HCT116 (cell line): ENCODE data around the gene KLHDC10. TPM values are rescaled to one million over a fixed set of nuclear protein-coding genes. Genes with fewer than 3 reads are reported as not detected.

Source experiments
- ATAC-seq: fragments of 200-7000 bp; cut with Tn5 transposase; 2 replicates; pipeline ENCODE4 v1.9.1; 2020; ENCODE audit warnings: mild to moderate bottlenecking, moderate library complexity
- BruUV-seq: library from RNA; stranded (reverse); fragments of 400-500 nt; replicated peaks from 2 replicates; lab custom pipeline; 2021; lab: Mats Ljungman, UMichigan
- CTCF ChIA-PET: fragments of 300-600 bp; sonication (Branson Sonifier 250); formaldehyde crosslinking; loops from one replicate; lab custom pipeline; 2021; ENCODE audit warnings: antibody characterized with exemption; lab: Charles Lee
- POLR2A ChIA-PET: fragments of 300-600, 350-600 bp; sonication (Branson Sonifier 250); formaldehyde crosslinking; loops from one replicate; lab custom pipeline; 2021; ENCODE audit warnings: antibody characterized with exemption; lab: Charles Lee
- RAD21 ChIA-PET, 2 experiments: fragments of 300-600 bp; sonication (Branson Sonifier 250); formaldehyde crosslinking; loops; one replicate each; lab custom pipeline; 2023; ENCODE audit warnings: low total read pairs in 2 of 2; ENCODE audit not compliant: uncharacterized antibody in 2 of 2, unreplicated experiment in 2 of 2, low non-redundant PET in 1 of 2; lab: Charles Lee
- DNase-seq: peaks from one replicate; pipeline ENCODE4 v3.0.0-alpha.2; 2010; ENCODE audit warnings: low read depth, low spot score
- H2AFZ ChIP-seq: fragments of 200-600 bp; shearing (Covaris generic), sonication (generic); 2 replicates; pipeline ENCODE4 v1.6.1; 2017; ENCODE audit warnings: low read depth, mixed run types, mixed read lengths, antibody characterized with exemption, low read length; ENCODE audit not compliant: poor library complexity, severe bottlenecking
- H3K27ac ChIP-seq: 2 replicates; pipeline ENCODE4 v1.5.1; 2012; ENCODE audit warnings: low read depth, low read length
- H3K27me3 ChIP-seq: fragments of 200-600 bp; sonication (generic); 2 replicates; pipeline ENCODE4 v1.6.1; 2016; ENCODE audit warnings: mixed run types, low read length, mixed read lengths; ENCODE audit not compliant: insufficient read depth
- H3K36me3 ChIP-seq, 2 experiments: fragments of 200-500 bp in 1 of 2; fragments of 200-600 bp in 1 of 2; sonication (Bioruptor generic) in 1 of 2; sonication (generic) in 1 of 2; 2 replicates each; pipeline versions ENCODE4 v1.5.1 to v1.6.1; 2014 to 2016; ENCODE audit warnings: low read length in 2 of 2, inconsistent platforms in 1 of 2, mixed read lengths in 1 of 2, mixed run types in 1 of 2; ENCODE audit not compliant: insufficient read depth in 2 of 2, control insufficient read depth in 1 of 2
- H3K4me1 ChIP-seq, 2 experiments: fragments of 200-600 bp in 1 of 2; sonication (generic) in 1 of 2; 2 replicates each; pipeline versions ENCODE4 v1.5.1 to v1.6.1; 2012 to 2017; ENCODE audit warnings: low read length in 2 of 2, inconsistent platforms in 1 of 2, mild to moderate bottlenecking in 1 of 2, mixed read lengths in 1 of 2, mixed run types in 1 of 2, moderate library complexity in 1 of 2; ENCODE audit not compliant: insufficient read depth in 2 of 2, control insufficient read depth in 1 of 2
- H3K4me2 ChIP-seq: fragments of 200-600 bp; sonication (generic); 2 replicates; pipeline ENCODE4 v1.6.1; 2017; ENCODE audit warnings: mixed run types, low read length, mixed read lengths
- H3K4me3 ChIP-seq, 2 experiments: fragments of 200-600 bp in 1 of 2; sonication (generic) in 1 of 2; replicated peaks in 1 of 2; 2 replicates each; pipeline ENCODE4 v1.5.1; 2011 to 2016; ENCODE audit warnings: low read length in 2 of 2, control low read depth in 1 of 2, low read depth in 1 of 2, mild to moderate bottlenecking in 1 of 2, mixed read lengths in 1 of 2, mixed run types in 1 of 2
- H3K79me2 ChIP-seq: fragments of 200-600 bp; sonication (generic); 2 replicates; pipeline ENCODE4 v1.6.1; 2017; ENCODE audit warnings: mild to moderate bottlenecking, mixed run types, low read length, moderate library complexity, mixed read lengths; ENCODE audit not compliant: insufficient read depth
- H3K9ac ChIP-seq: fragments of 200-600 bp; sonication (generic); 2 replicates; pipeline ENCODE4 v1.6.1; 2016; ENCODE audit warnings: low read length, mixed read lengths
- H3K9me2 ChIP-seq: fragments of 200-600 bp; sonication (generic), shearing (Covaris generic); 2 replicates; pipeline ENCODE4 v1.6.1; 2017; ENCODE audit warnings: mixed run types, mild to moderate bottlenecking, moderate library complexity; ENCODE audit not compliant: insufficient read depth
- H3K9me3 ChIP-seq, 2 experiments: fragments of 200-500 bp in 1 of 2; fragments of 200-600 bp in 1 of 2; sonication (Bioruptor generic) in 1 of 2; sonication (generic) in 1 of 2; 2 replicates each; pipeline ENCODE4 v1.6.1; 2014 to 2017; ENCODE audit warnings: low read length in 2 of 2, mixed read lengths in 2 of 2, inconsistent platforms in 1 of 2, low read depth in 1 of 2, mild to moderate bottlenecking in 1 of 2, mixed run types in 1 of 2, moderate library complexity in 1 of 2; ENCODE audit not compliant: control insufficient read depth in 1 of 2, insufficient read depth in 1 of 2
- H4K20me1 ChIP-seq: fragments of 200-600 bp; sonication (generic), shearing (Covaris generic); 2 replicates; pipeline ENCODE4 v1.6.1; 2017; ENCODE audit warnings: mixed run types, mild to moderate bottlenecking, moderate library complexity; ENCODE audit not compliant: insufficient read depth
- ATF3 ChIP-seq: IDR thresholded peaks from 2 replicates; pipeline ENCODE4 v1.6.1; 2012
- CBX3 ChIP-seq: IDR thresholded peaks from 2 replicates; pipeline ENCODE4 v1.6.1; 2012; ENCODE audit warnings: low read depth
- CEBPB ChIP-seq: IDR thresholded peaks from 2 replicates; pipeline ENCODE4 v1.6.1; 2012; ENCODE audit warnings: low read depth
- CTCF ChIP-seq, 3 experiments: fragments of 200-600 bp in 1 of 3; sonication (generic) in 1 of 3; IDR thresholded peaks in 2 of 3; conservative IDR thresholded peaks in 1 of 3; 2 replicates each; pipeline ENCODE4 v1.5.1; 2012 to 2017; ENCODE audit warnings: low read depth in 2 of 3, low read length in 2 of 3, antibody characterized with exemption in 1 of 3, borderline replicate concordance in 1 of 3, control low read depth in 1 of 3, mild to moderate bottlenecking in 1 of 3, mixed read lengths in 1 of 3, mixed run types in 1 of 3, moderate library complexity in 1 of 3; ENCODE audit not compliant: insufficient read depth in 1 of 3
- EZH2 ChIP-seq: fragments of 200-600 bp; sonication (generic); IDR thresholded peaks from 2 replicates; pipeline ENCODE4 v1.6.1; 2017; ENCODE audit warnings: antibody characterized with exemption, mixed run types
- EZH2phosphoT487 ChIP-seq: fragments of 200-600 bp; IDR thresholded peaks from 2 replicates; pipeline ENCODE4 v1.6.1; 2018; ENCODE audit warnings: antibody characterized with exemption, borderline replicate concordance
- FOSL1 ChIP-seq: IDR thresholded peaks from 2 replicates; pipeline ENCODE4 v1.6.1; 2012; ENCODE audit warnings: low read depth
- JUND ChIP-seq: IDR thresholded peaks from 2 replicates; pipeline ENCODE4 v1.6.1; 2012
- POLR2AphosphoS5 ChIP-seq: IDR thresholded peaks from 2 replicates; pipeline ENCODE4 v1.6.1; 2011; ENCODE audit warnings: mild to moderate bottlenecking, low read depth, low read length, moderate library complexity
- RAD21 ChIP-seq: IDR thresholded peaks from 2 replicates; pipeline ENCODE4 v1.6.1; 2012; ENCODE audit warnings: low read depth, mild to moderate bottlenecking
- SIN3A ChIP-seq: IDR thresholded peaks from 2 replicates; pipeline ENCODE4 v1.6.1; 2012; ENCODE audit warnings: low read depth
- SP1 ChIP-seq: IDR thresholded peaks from 2 replicates; pipeline ENCODE4 v1.6.1; 2012; ENCODE audit warnings: low read depth
- TCF7L2 ChIP-seq: IDR thresholded peaks from 2 replicates; pipeline ENCODE4 v1.7.0; 2011; ENCODE audit warnings: borderline replicate concordance, inconsistent platforms; ENCODE audit not compliant: insufficient read depth, insufficient read length; ENCODE audit errors: extremely low read depth
- YY1 ChIP-seq: IDR thresholded peaks from 2 replicates; pipeline ENCODE4 v1.6.1; 2011; ENCODE audit warnings: low read length, low read depth, moderate library complexity, mild to moderate bottlenecking; ENCODE audit not compliant: insufficient replicate concordance; ENCODE audit errors: extremely low read depth
- intact Hi-C: fragments of 100-400 bp; cut with micrococcal nuclease; formaldehyde crosslinking; loops from 2 replicates; pipeline ENCODE4 v1.10.0; 2022
- total RNA-seq: library from RNA; stranded (reverse); gene quantifications from one replicate; pipeline ENCODE4 v1.2.1, GENCODE V29; 2021; ENCODE audit not compliant: unreplicated experiment
- TF ChIP-seq, protein P1 (sequence below): IDR thresholded peaks from 2 replicates; pipeline ENCODE4 v1.6.1; 2012

The KLHDC10 gene
- total RNA-seq, 1 experiment from 2014 or later = 25.8 TPM

- no peaks in the 10 kb centered on the region for H3K27me3 ChIP-seq
- no peaks in the 10 kb centered on the region for H3K36me3 ChIP-seq
- ChIA-PET RAD21 (no interaction called here), POLR2A (interaction anchor here (1.2 kb wide), 1 partner anchor 9 kb away, joined by 4 read pairs; no protein-coding TSS in a partner anchor), CTCF (interaction anchor here (0.9 to 1.7 kb wide), 7 partner anchors 9 to 662 kb away, joined by 3 to 11 read pairs (median 4); no protein-coding TSS in a partner anchor)
- H3K79me2 ChIP-seq = peaks cover 24% of the 10 kb centered on the region
- no peak for DNase-seq
- H2AFZ ChIP-seq = no peak overlapping the region
- H3K4me1 ChIP-seq = no peaks in the 10 kb centered on the region
- H3K9ac ChIP-seq = no peak overlapping the region
- no peaks in the 10 kb centered on the region for H3K9me2 ChIP-seq
- H3K27ac ChIP-seq = no peak overlapping the region
- intact Hi-C loops = no loop called here
- H3K9me3 ChIP-seq = no peaks in the 10 kb centered on the region
- H4K20me1 ChIP-seq = no peaks in the 10 kb centered on the region
- no peak for ATAC-seq
- no peak overlapping the region for H3K4me3 ChIP-seq
- BruUV-seq = no TSS peak
- H3K4me2 ChIP-seq = no peak overlapping the region
- peak in 1 of 3 experiments; percentile 44; a peak in 2 of 6 replicates for TF ChIP-seq CTCF (IDR thresholded peaks at IDR 0.05 in 2 of 3, conservative IDR thresholded peaks at IDR 0.05 in 1 of 3; ENCODE audit: borderline replicate concordance in 1 of 3, insufficient read depth in 1 of 3, low read depth in 2 of 3, low read length in 2 of 3)
- TF ChIP-seq RAD21 = peak; percentile 49
- no peak for TF ChIP-seq YY1
- TF ChIP-seq JUND = no peak
These were observed 26.0 kb downstream of the KLHDC10 start for GRCh38 chr7:130096243-130096827.

DNA sequence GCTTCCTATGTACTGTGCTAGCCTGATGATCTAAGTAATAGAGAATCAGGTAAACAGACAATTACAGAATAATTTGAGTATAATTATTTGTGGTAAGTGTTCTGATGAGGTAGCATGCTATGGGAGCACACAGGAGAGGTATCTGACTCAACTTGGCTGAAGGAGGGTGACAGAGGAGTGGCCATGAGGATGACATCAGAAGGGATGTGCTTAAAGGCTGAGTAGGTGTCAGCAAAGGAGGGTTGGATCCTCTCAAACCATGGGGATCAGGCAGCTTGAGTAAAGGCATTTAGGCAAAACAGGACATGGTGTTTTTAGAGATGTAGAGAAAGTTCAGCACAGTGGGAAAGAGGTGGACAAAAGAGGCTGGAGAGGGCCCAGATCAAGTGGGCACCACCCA, 29.0 kb downstream of the KLHDC10 start:
- no peak for ATAC-seq
- H4K20me1 ChIP-seq = no peaks in the 10 kb centered on the region
- no peak overlapping the region for H3K4me3 ChIP-seq
- no peak overlapping the region for H3K4me2 ChIP-seq
- no peaks in the 10 kb centered on the region for H3K36me3 ChIP-seq
- intact Hi-C loops = no loop called here
- H3K79me2 ChIP-seq = peaks cover under 1% of the 10 kb centered on the region; the same call in 1 of the 2 replicates
- H3K9ac ChIP-seq = no peak overlapping the region
- H3K27me3 ChIP-seq = no peaks in the 10 kb centered on the region
- no peak for DNase-seq
- BruUV-seq = no TSS peak
- CTCF ChIA-PET = no interaction called here
- no peaks in the 10 kb centered on the region for H3K4me1 ChIP-seq
- no peak overlapping the region for H2AFZ ChIP-seq
- no peaks in the 10 kb centered on the region for H3K9me2 ChIP-seq
- H3K27ac ChIP-seq = no peak overlapping the region
- TF ChIP-seq POLR2AphosphoS5 (no peak), SIN3A (no peak), FOSL1 (no peak), ATF3 (no peak), CBX3 (no peak), CTCF (IDR thresholded peaks at IDR 0.05 in 2 of 3, conservative IDR thresholded peaks at IDR 0.05 in 1 of 3; ENCODE audit: borderline replicate concordance in 1 of 3, insufficient read depth in 1 of 3, low read depth in 2 of 3, low read length in 2 of 3) (no peak), EZH2 (no peak), YY1 (no peak), CEBPB (no peak), EZH2phosphoT487 (no peak), SP1 (no peak), TCF7L2 (no peak)
- TF ChIP-seq, protein P1, sequence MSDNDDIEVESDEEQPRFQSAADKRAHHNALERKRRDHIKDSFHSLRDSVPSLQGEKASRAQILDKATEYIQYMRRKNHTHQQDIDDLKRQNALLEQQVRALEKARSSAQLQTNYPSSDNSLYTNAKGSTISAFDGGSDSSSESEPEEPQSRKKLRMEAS = no peak
- TF ChIP-seq, all 23 proteins: peak for 0
- no peaks in the 10 kb centered on the region for H3K9me3 ChIP-seq
- ChIA-PET RAD21 (no interaction called here), POLR2A (no interaction called here)
